Activated naive CD4-positive, alpha-beta T cell treated with anti-CD3 and anti-CD28 coated beads, Interleukin-2, amount 50 U/mL, for 24 hours (primary cell): ENCODE data around the gene PRKCZ.

Experiments
- H3K27ac Mint-ChIP-seq: one replicate; pipeline ENCODE4 v1.8.0; 2021; ENCODE audit warnings: mild to moderate bottlenecking, mixed read lengths
- H3K27me3 Mint-ChIP-seq: one replicate; pipeline ENCODE4 v1.8.0; 2021; ENCODE audit warnings: mixed read lengths
- H3K36me3 Mint-ChIP-seq: one replicate; pipeline ENCODE4 v1.8.0; 2021; ENCODE audit warnings: mixed read lengths
- H3K4me1 Mint-ChIP-seq: one replicate; pipeline ENCODE4 v1.8.0; 2021; ENCODE audit warnings: mixed read lengths
- H3K4me3 Mint-ChIP-seq: one replicate; pipeline ENCODE4 v1.8.0; 2021; ENCODE audit warnings: mild to moderate bottlenecking, mixed read lengths
- H3K9me3 Mint-ChIP-seq: one replicate; pipeline ENCODE4 v1.8.0; 2021; ENCODE audit warnings: mixed read lengths

Gene PRKCZ

DNA sequence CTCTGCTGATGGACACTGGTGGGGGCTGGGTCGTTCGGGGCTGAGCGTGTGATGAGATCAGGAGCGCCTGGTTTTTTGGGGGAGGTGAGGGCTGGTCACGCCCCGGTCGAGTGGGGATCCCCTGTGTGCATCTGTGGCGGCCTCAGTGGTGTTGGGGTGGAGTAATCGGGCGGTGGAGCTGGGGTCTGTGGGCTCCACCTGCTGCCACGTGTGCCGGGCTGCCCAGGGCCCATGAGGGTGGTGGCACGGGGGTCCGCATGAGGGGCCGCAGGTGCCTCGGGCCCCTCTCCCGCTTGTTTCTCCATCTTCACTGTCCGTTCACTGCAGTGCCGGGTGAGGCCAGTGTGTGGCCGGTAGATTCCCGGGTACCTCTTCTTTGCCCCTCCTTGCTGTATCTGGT, 17.2 kb downstream of the PRKCZ start:
- no peaks in the 10 kb centered on the region for H3K27me3 Mint-ChIP-seq
- peaks cover 23% of the 10 kb centered on the region for H3K36me3 Mint-ChIP-seq
- no peaks in the 10 kb centered on the region for H3K9me3 Mint-ChIP-seq
- no peak overlapping the region for H3K27ac Mint-ChIP-seq
- peaks cover 6% of the 10 kb centered on the region for H3K4me1 Mint-ChIP-seq
- no peak overlapping the region for H3K4me3 Mint-ChIP-seq

DNA sequence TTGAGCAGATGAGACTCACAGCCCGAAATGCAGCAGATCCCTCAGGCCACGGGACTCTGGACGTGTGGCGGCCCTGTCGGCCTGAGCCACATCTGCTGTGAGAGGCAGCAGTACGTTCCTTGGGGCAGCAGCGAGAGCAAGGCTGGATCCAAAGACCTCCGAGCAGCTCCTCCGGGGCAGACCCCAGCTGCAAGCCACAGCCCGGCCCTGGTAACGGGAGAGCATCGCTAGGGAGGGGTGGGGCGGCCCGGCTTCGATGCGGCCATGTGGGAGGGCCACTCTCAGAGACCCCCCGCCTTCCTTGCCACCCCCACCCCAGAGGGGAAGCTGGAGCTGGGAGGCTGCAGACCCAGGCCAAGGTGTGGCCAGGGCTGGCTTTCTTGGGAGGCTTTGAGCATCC, 17.8 kb downstream of the PRKCZ start:
- Mint-ChIP-seq H3K27ac (no peak overlapping the region), H3K9me3 (no peaks in the 10 kb centered on the region), H3K4me3 (no peak overlapping the region), H3K4me1 (peaks cover 6% of the 10 kb centered on the region), H3K36me3 (peaks cover 22% of the 10 kb centered on the region), H3K27me3 (no peaks in the 10 kb centered on the region)

DNA sequence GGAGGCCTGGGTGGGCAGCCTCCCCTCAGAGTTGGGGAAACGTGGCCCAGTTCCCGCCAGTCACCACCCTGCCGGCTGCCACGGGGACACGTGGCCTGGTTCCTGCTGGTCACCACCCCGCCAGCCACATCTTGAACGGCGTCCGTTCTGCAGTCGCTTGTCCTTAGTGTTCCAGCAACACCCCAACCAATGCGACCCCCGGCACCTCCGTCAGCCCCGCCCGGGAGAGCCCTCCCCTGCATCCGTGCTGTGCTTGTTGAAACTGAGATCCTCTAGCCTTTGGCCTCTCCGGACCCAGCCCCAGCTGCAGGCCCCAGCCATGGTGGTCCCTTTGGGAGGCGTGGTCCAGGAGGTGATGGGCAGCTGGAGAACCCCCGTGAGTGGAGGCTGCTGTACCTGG, 18.7 kb downstream of the PRKCZ start:
- H3K4me3 Mint-ChIP-seq = no peak overlapping the region
- H3K4me1 Mint-ChIP-seq = peaks cover 6% of the 10 kb centered on the region
- H3K27ac Mint-ChIP-seq = no peak overlapping the region
- H3K9me3 Mint-ChIP-seq = no peaks in the 10 kb centered on the region
- peaks cover 20% of the 10 kb centered on the region for H3K36me3 Mint-ChIP-seq
- H3K27me3 Mint-ChIP-seq = no peaks in the 10 kb centered on the region

DNA sequence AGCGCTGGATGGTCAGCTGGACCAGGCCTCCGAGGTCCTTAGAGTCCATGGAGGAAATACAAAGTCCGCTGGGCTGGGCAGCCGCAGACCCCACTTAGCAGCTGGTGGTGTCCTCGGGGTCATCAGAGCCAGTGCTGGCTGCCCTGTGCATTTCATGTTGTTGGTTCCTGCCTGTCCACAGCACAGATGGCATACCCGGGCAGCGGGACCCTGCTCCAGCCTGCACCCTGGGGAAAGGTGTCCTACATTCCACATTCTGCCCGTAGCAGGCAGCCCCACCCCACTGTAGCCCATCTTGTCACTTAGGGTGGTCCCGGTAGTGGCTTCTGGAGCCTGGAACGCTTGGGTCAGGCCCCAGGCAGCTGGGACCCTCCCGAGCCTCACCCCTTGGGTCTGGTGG, 19.8 kb downstream of the PRKCZ start:
- no peak overlapping the region for H3K27ac Mint-ChIP-seq
- peaks cover 6% of the 10 kb centered on the region for H3K4me1 Mint-ChIP-seq
- peaks cover 12% of the 10 kb centered on the region for H3K36me3 Mint-ChIP-seq
- H3K9me3 Mint-ChIP-seq = no peaks in the 10 kb centered on the region
- H3K4me3 Mint-ChIP-seq = no peak overlapping the region
- no peaks in the 10 kb centered on the region for H3K27me3 Mint-ChIP-seq

DNA sequence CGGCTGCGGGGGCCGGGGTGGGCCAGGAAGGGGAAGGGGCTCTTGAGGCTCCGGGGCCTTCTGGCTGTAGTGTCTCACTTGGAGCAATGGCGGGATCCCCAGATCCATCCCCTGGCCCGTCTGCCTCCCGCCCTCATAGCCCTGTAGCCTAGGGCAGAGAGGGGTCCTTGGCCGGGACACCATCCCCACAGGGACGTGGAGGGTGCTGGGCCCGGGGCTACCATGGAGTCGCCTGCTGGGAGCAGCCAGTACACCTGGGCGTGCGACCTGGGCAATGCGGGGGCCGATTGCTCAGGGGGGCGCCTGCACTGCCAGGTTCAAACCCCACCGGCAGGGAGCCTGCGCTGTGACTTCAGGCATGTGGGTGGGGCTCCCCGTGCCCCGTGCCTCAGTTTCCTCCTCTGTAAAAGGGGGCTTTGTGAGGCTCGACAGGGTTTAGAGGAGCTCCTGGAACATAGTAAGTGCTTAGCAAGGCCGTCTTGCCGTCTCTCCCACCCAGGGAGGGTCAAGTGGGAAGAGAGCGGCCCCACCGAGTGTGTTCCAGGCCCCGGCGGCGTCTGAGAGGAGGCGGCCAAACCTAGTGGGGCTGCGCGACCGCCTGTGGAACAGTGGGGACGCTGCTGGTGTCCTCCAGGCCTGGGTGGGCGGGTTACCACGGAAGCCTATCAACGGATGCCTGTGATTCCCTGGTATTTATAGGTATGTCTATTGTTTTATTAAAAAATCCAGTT, 20.8 kb downstream of the PRKCZ start:
- H3K4me3 Mint-ChIP-seq = no peak overlapping the region
- no peaks in the 10 kb centered on the region for H3K9me3 Mint-ChIP-seq
- H3K36me3 Mint-ChIP-seq = peaks cover 14% of the 10 kb centered on the region
- no peaks in the 10 kb centered on the region for H3K27me3 Mint-ChIP-seq
- H3K4me1 Mint-ChIP-seq = peaks cover 6% of the 10 kb centered on the region
- H3K27ac Mint-ChIP-seq = no peak overlapping the region

DNA sequence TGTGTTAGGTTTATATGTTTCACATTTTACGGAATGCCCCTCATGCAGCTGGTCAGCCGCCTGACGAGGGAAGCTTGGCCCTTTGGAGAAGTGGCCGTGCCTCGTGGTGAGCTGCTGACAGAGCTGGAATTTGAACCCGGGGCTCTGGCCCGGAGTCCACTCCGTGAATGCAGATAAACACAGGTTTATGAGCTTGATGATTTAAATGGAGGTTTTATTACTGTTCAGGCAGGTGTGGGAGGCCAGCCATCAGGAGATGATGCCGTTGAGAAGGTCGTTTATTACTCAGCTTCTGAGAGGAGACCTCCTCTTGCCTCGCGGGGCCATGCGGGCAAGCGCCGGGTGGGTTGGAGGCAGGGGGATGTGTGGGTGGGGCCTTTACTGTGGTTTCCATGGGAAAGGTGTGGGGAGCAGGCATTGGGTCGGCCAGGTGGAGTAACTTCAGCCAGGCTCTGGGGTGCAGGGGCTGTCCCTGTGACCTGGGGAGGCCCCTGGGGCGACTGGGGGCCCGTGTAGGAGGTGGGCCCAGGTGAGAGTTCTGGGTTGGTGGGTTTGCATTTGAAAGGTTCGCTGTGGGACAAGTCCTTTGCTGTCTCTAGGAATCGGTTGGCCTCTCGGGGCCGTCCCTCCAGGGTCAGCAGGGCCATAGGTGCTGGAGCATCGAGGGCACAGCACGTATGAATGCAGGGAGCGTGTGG, 22.0 kb downstream of the PRKCZ start:
- Mint-ChIP-seq H3K27ac (no peak overlapping the region), H3K4me1 (no peaks in the 10 kb centered on the region), H3K4me3 (no peak overlapping the region), H3K27me3 (no peaks in the 10 kb centered on the region), H3K36me3 (peaks cover 13% of the 10 kb centered on the region), H3K9me3 (peaks cover 2% of the 10 kb centered on the region)

DNA sequence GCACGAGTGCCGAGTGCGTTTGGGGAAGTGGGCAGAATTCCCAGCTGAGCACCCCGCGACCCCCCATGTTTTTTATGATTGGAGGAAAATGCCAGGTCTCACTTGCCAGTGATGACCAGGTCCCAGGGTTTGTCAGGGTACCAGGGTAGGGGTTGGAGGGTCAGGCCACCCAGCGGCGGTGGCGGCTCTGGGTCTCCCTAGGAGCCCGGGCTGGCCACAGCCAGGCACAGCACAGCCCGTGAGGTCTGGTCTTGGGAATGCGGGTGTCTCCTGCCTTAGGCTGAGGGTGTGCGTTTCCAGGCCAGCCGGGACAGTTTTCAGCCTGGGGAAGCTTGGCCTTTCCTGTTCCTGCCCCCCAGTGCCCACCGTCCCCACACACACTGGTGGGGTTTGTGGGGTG, 22.7 kb downstream of the PRKCZ start:
- Mint-ChIP-seq H3K36me3 (peaks cover 19% of the 10 kb centered on the region), H3K27me3 (no peaks in the 10 kb centered on the region), H3K4me1 (no peaks in the 10 kb centered on the region), H3K27ac (no peak overlapping the region), H3K4me3 (no peak overlapping the region), H3K9me3 (peaks cover 8% of the 10 kb centered on the region)

DNA sequence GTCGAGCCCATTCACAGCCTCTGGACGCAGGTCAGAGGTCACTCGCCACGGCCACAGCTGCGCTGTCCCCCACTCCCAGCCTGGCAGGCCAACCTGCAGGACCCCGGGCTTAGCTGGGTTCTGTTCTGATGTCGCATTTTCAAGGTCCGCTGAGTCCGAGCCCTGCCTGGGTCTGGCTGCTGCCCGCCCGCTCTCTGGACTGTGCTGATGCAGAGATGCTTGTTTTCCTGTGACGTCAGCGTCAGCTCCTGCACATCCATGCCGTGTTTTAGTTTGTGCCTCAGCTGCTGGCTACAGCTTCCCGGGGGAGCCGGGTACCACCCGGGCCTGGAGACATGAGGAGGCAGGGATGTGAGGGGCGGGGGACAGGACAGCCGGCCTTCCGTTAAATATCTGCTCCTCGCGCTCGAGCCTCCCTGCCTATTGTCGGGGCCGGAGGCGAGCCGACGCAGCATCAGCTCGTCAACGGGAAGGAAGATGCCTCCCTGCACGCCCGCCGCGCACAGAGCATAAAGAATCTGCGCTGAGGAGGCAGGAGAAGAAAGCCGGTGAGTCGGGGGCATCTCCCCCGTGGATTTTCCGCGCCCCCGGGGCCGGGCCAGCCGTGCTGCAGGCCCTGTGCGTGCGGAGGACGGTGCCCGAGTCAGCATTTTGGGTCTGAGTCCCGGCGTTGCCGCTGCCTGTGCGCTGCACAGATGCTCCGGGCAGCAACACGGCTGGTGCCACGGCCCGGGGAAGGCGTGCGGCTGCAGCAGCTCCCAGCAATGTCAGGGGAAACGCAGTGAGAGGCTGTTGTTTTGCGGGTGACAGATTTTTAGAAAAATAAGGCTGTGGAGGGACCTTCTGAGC, 23.4 kb downstream of the PRKCZ start:
- Mint-ChIP-seq H3K27ac (no peak overlapping the region), H3K4me3 (no peak overlapping the region), H3K9me3 (peaks cover 15% of the 10 kb centered on the region), H3K27me3 (no peaks in the 10 kb centered on the region), H3K4me1 (no peaks in the 10 kb centered on the region), H3K36me3 (peaks cover 26% of the 10 kb centered on the region)

DNA sequence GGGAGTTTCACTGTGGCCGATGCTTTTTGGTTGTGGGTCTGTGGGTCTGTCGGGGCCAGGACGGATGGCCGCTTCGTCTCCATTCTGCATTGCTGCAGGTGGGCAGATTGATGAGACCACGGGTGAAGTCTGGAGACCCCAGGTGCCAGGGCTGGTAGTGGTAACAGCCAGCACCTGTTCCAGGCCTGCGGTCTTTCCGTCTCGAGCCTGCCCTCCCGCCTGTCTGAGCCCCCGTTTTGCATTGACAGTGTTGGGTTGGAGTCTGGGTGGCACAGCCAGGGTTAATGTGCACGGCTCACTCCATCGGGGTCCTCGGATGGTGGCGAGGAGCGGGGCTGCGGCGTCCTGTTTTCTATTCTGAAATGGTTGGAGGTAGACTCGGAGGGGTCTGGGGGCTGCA, 24.2 kb downstream of the PRKCZ start:
- H3K4me3 Mint-ChIP-seq = no peak overlapping the region
- no peaks in the 10 kb centered on the region for H3K27me3 Mint-ChIP-seq
- no peak overlapping the region for H3K27ac Mint-ChIP-seq
- no peaks in the 10 kb centered on the region for H3K4me1 Mint-ChIP-seq
- H3K9me3 Mint-ChIP-seq = peaks cover 15% of the 10 kb centered on the region
- H3K36me3 Mint-ChIP-seq = peaks cover 26% of the 10 kb centered on the region

DNA sequence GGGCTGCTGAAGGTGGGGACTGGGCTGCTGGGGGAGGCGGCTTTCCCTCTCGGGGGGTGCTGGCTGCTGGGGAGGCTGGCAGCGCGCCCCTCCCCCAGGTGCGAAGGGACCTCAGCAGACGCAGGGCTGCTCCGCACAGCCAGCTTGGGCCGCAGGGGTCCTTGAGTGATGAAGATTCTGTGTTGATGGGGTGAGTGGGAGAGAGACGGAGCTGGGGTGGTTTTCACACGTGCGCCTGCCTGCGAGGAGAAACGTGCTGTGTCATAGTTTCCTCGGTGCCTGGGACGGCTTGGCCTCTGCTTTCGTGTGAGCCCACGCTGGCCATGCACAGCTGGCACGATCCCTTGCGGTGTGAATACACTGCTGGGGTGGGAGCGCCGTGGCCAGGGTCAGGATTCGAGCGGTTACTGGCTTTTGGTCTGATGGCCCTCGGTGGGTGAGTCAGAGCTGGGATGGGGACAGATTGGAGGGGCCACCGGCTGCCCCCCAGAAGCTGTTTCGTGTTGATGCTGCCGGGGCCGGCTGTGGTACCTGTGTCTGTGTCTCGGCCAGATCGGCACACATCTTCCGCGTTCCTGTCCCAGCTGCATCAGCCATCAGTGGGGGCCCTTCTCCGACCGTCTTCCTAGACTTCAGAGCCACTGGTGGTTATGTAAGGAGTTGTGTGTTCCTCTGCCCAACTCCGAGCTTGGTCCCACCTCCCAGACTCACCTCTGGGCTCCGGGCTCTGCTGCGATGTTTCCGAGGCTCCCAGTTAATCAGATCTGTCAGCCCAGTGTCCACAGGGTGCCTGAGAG, 24.9 kb downstream of the PRKCZ start:
- Mint-ChIP-seq H3K36me3 (peaks cover 26% of the 10 kb centered on the region), H3K27ac (no peak overlapping the region)

DNA sequence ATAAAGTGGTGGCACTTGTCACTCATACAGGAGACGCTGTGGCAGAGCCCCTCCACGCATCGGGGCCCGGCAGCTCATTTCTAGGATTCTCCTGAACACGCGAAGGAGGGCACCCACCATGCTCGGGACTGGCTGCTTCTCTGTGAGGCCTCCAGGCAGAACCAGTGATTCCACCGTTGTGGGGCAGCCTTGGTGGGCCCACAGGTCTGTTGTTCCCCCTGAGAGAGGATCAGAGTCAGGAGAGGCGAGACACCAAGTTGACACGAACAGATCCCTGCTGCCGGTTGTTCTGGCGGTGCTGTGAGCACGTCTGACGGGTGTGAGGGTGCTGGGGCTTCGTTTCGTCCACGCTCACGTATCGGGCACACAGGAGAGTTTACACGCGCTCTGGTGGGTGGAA, 26.6 kb downstream of the PRKCZ start:
- H3K4me1 Mint-ChIP-seq = no peaks in the 10 kb centered on the region
- H3K36me3 Mint-ChIP-seq = peaks cover 26% of the 10 kb centered on the region

More for the DNA sequence above, 24.9 kb downstream of the PRKCZ start:
- Mint-ChIP-seq H3K9me3 (peaks cover 15% of the 10 kb centered on the region), H3K4me1 (no peaks in the 10 kb centered on the region), H3K27me3 (no peaks in the 10 kb centered on the region), H3K4me3 (no peak overlapping the region)

DNA sequence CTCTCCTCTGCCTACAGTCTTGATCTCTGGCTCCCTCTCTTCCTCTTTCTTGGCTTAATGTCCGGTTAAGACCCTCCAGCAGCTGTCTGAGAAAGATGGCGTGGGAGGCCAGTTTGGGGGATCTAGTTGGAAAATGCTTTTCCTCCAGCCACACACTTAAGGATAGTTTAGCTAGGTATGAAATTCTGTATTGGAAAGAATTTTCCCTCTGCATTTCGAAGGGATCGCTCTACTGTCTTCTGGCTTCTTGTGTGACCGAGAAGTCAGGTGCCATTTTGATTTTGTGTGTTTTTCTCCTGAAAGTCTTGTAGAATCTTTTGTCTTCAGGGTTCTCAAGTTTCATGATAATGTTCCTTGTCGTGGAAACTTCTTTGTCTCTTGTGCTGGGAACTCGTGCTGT, 28.0 kb downstream of the PRKCZ start:
- Mint-ChIP-seq H3K4me1 (no peaks in the 10 kb centered on the region), H3K36me3 (peaks cover 27% of the 10 kb centered on the region), H3K27me3 (no peaks in the 10 kb centered on the region), H3K9me3 (peaks cover 15% of the 10 kb centered on the region), H3K27ac (no peak overlapping the region), H3K4me3 (peak overlapping the region; percentile 3)

More for the DNA sequence above, 26.6 kb downstream of the PRKCZ start:
- Mint-ChIP-seq H3K27me3 (no peaks in the 10 kb centered on the region), H3K27ac (no peak overlapping the region), H3K9me3 (peaks cover 15% of the 10 kb centered on the region), H3K4me3 (no peak overlapping the region)

DNA sequence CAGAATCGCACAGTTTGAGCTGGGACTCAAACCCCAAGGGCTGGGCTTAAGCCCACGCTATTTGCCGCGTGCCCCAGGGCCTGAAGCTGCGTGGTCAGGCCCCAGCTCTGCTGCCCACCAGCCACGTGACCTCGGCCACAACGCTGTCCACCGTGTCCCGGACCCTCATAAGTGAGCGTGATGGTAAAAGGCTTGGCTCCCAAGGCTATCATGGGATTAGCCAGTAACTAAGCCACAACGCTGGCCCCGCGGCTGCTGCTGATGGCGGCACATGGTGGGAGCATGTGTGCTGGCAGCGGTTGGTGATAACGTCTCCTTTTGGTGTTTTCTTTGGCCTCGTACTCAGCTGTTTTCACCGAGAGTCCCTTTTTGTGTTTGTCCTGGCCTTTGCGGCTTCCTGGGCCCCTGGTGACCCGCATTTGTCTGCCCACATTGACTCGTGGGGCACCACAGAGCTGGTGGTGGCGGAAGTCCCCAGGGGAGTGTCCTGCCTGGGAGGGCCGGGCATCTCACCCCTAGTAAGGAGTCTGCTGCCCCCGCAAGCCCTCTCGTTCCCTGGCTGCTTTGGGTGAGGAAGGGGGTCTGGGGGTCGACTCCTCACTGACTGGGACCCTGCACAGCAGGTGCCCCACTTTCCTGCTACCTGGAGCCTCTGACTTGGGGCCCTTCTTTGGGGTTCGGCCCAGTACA, 29.3 kb downstream of the PRKCZ start:
- Mint-ChIP-seq H3K27ac (no peak overlapping the region), H3K9me3 (peaks cover 15% of the 10 kb centered on the region), H3K36me3 (peaks cover 27% of the 10 kb centered on the region), H3K4me3 (no peak overlapping the region), H3K4me1 (no peaks in the 10 kb centered on the region), H3K27me3 (no peaks in the 10 kb centered on the region)

DNA sequence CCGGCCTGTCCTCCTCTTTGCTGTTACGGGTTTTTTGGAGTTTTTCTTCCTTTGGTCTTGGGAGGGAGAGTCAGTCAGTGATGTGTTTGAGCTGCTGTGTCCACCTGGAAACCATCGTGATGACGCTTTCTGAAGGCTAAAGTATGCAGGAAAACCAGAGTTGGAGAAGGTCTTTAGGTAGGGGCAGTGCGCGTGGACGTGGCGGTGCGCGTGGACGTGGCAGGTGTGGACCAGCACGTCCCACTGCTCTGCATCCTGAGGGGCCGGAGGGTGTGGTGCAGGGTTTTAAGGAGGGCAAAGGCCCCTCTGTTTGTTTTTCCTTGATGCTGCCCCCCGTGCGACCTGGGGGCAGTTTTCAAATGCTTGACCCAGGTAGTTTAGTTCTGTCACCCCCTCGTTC, 29.9 kb downstream of the PRKCZ start:
- no peaks in the 10 kb centered on the region for H3K27me3 Mint-ChIP-seq
- H3K27ac Mint-ChIP-seq = no peak overlapping the region
- H3K36me3 Mint-ChIP-seq = peaks cover 25% of the 10 kb centered on the region

DNA sequence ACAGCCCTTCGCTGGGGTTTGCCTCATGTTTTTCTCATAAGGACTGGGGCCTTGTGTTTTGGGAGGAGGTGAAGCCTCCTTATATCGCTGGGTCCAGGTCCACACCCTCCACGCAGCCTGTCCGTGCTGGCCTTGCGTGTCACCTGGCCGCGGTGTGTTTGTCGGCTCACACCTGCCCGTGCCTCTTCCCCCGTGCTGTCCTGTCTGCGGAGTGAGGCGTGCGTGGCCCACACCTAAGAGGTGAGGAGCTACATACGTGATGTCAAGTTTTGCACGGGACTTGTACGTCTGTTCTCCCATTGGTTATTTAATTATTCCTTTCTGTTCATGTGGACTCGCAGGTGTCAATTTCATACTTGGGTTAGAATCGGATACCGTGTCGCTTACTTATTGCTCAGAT, 30.7 kb downstream of the PRKCZ start:
- H3K27ac Mint-ChIP-seq = no peak overlapping the region
- no peaks in the 10 kb centered on the region for H3K27me3 Mint-ChIP-seq
- no peak overlapping the region for H3K4me3 Mint-ChIP-seq
- no peaks in the 10 kb centered on the region for H3K4me1 Mint-ChIP-seq
- H3K36me3 Mint-ChIP-seq = peaks cover 21% of the 10 kb centered on the region
- peaks cover 15% of the 10 kb centered on the region for H3K9me3 Mint-ChIP-seq

More for the DNA sequence above, 29.9 kb downstream of the PRKCZ start:
- no peak overlapping the region for H3K4me3 Mint-ChIP-seq
- H3K9me3 Mint-ChIP-seq = peaks cover 15% of the 10 kb centered on the region
- H3K4me1 Mint-ChIP-seq = no peaks in the 10 kb centered on the region
